HG02642 (cell line): ENCODE measurements around the gene TXNRD1.

Experiments used
- ATAC-seq: cut with Tn5 transposase; IDR thresholded peaks from one replicate; pipeline ENCODE4 v1.9.1; 2021; ENCODE audit warnings: mild to moderate bottlenecking; ENCODE audit not compliant: unreplicated experiment, poor library complexity

The TXNRD1 gene

DNA sequence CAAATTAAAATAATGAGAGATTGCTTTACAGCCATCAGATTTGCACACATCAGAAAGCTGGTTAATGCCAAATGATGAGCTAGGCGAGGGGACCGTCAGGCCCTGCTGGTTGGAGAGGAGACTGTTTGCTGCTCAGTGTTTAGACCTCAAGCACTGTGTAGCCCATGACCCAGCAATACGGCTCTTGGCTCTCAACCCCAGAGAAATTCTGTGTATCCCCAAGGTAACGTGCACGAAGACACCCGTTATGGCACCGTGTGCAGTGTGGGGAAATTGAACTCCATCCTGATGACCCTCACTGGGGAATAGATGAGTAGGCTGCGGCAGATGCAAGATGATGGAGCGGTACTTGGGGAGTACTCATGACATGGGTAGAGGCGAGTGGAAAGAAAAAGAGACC, 143.6 kb downstream of the TXNRD1 start:
- no peak for ATAC-seq

DNA sequence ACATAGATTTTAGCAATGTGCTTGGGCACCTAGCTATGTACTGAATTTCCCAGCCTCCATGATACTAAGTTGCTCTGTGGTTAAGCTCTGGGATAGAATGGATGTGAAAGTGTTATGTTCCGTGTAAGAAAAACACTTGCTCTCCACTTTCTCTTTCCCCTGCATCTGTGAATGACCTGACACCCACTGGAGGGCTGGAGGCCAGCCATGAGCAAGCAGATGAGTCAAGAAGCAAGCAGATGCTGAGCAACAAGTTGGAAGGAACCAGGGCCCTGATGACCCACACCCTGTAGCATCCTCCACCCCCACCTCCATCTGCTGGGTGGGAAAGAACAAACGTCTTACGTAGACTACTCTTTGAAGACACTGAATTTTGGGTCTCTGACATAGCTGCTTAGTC, 144.6 kb downstream of the TXNRD1 start:
- no peak for ATAC-seq

- no peak for ATAC-seq
Observed at GRCh38 chr12:104360983-104361707, 145.6 kb downstream of the TXNRD1 start.

DNA sequence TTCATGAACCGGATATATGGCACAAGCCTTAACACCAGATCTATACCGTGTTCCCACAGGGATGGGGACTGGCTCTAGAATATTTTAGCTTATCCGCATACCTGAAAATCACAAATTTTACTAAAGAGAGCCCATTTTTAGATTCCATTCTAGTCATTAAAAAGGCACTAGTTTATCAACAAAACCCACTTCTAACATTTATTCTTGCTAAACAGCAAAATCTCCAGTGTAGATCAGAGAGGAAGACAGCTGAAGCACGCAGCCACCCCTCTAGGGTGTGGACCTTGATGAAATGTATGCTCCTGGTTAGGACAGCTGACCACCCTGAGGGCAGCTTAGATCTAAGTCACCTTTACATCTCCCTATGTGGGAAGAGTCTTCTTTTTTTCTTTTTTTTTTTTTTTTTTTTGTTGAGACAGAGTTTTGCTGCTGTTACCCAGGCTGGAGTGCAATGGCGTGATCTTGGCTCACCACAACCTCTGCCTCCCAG, 150.4 kb downstream of the TXNRD1 start:
- no peak for ATAC-seq

DNA sequence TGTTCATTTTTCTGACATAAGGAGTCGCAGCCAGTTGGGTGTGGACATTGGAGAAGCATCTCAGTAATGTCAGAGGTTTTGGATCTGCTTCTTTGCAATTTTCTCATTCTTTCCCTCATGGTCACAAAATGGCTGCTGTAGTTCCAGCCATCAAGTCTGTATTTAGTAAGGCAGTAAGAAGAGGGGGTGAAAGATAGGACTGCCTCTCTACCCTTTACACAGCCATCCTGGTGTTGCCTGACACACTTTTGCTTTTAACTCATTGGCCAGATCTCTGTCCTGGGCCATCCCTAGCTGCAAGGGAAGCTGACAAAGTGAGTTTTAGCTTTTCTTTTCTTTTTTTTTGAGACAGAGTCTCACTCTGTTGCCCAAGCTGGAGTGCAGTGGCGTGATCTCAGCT, 154.1 kb downstream of the TXNRD1 start:
- no peak for ATAC-seq

GRCh38 chr12:104371043-104371870, 155.7 kb downstream of the TXNRD1 start:
- no peak for ATAC-seq

DNA sequence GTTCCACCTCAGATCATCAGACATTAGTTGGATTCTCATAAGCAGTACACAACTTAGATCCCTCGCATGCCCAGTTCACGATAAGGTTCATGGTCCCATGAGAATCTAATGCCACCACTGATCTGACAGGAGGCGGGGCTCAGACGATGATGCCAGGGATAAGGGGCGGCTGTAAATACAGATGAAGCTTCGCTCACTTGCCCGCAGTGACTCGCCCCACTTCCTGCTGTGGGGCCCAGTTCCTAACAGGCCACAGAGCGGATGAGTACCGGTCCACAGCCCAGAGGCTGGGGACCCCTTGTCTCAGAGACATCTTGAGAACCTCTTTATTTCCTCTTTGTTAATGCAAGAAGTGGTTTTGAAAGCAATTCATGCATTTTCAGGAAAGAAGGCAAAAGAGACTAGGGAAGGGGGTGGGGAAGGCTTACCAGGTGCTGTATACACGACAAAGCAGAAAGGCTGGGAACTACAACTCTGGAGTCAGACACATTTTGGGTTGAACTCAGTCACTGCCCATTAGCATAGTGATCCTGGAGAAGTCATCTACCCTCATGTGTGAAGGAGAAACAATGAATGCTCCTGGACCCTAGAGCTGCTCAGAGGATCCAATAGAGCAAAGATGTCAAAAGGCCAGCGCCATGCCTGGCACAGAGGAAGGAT, 156.6 kb downstream of the TXNRD1 start:
- no peak for ATAC-seq

- ATAC-seq: no peak
Observed at GRCh38 chr12:104372721-104373335, 157.2 kb downstream of the TXNRD1 start.

GRCh38 chr12:104374071-104374470, 158.5 kb downstream of the TXNRD1 start:
- no peak for ATAC-seq

- ATAC-seq: no peak
Observed at GRCh38 chr12:104374806-104375205, 159.2 kb downstream of the TXNRD1 start.

- ATAC-seq: no peak
Observed at GRCh38 chr12:104375775-104376174, 160.2 kb downstream of the TXNRD1 start.

DNA sequence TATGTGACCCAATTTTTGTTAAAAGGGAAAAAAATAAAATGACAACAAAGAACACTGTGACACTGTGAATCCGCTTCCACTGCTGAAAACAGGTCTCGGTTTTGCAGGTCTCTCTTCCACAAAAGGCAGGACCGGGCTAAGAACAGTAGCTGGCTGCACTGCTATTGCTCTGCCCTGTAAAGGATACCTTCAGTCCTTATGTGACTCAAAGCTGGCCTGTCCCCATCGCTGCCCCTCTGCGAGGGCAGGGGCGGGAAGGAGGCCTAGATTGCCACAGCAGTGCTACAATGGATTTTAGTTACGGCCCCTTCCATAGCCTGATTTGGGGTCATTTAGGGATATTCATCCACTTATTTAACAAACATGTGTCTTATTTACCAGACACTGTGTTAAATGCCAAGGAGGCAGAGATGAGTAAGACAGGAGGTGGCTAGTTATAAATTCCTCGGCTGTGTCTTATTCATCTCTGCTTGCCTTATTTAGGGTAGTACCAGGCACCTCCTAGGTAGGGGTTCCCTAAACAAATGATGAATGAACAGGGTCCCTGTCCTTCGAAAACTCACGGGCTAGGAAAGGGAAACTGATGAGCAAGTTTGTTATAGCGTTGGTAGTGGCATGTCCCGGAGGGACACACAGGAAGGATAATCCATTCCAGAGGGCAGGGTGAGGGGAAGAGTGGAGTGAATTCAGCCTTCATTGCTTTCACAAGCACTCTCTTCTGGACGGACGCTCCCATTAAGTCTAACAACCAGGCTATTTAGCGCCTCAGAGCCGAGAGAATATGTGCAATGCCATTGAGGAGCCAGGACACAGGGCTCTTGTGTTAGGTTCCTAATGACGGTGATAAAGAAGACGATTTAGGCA, 161.3 kb downstream of the TXNRD1 start:
- no peak for ATAC-seq

DNA sequence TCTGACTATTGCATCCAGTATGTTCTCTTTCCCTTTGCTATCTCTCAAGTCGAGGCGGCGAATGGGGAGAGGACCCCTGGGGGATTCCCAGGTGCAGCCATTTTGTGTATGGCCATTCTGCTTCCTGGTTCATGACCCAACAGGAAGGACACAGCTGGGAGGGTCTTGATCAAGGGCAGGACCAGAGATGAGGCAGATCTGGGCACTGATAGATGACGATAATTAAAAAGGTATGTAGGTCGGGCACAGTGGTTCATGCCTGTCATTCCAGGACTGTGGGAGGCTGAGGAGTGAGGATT, 161.9 kb downstream of the TXNRD1 start:
- ATAC-seq: no peak

GRCh38 chr12:104378427-104378826, 162.8 kb downstream of the TXNRD1 start:
- ATAC-seq: no peak

GRCh38 chr12:104381341-104381730, 165.8 kb downstream of the TXNRD1 start:
- no peak for ATAC-seq

- no peak for ATAC-seq
Observed at GRCh38 chr12:104381731-104382480, 166.3 kb downstream of the TXNRD1 start.

GRCh38 chr12:104384141-104384880, 168.7 kb downstream of the TXNRD1 start:
- ATAC-seq: no peak

DNA sequence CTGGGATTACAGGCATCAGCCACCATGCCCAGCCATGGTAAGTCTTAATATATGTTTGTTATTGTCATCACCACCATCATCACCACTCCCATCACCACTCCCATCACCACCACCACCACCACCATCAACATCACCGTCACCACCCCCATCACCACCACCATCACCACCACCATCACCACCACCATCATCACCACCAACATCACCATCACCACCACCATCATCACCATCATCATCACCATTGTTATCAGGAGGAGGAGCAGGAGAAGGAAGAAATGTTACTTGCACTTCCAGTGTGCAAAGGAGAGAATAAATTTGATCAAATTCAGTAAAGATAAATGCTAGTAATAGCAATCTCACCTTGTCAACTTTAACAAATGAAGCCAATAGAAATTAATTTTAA, 169.9 kb downstream of the TXNRD1 start:
- ATAC-seq: no peak

DNA sequence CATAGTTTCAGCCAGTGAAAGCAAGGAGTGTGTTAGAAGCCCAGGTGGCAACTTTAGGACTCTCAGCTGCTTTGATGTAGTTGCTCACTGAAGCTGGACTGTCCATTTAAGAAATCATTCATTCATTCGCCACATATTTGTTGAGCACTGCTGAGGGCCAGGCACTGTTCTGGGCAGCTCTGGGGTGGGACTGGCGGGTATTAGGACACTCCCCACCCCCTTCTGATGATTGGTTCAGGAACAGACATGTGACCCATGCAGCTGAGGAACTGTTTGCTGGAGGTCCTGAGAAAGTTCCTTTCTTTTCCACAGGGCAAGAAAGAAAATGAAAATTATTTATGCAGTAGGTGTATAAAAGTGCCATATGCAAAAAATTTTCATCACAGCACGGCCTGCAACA, 170.9 kb downstream of the TXNRD1 start:
- no peak for ATAC-seq
